GM19099 (cell line): ENCODE measurements around the gene CRY1.

Experiments used
- POLR2A ChIP-seq: IDR thresholded peaks from 3 replicates; pipeline ENCODE4 v1.6.1; 2011; ENCODE audit warnings: low read depth; ENCODE audit not compliant: insufficient read length; ENCODE audit errors: extremely low read depth

The CRY1 gene

DNA sequence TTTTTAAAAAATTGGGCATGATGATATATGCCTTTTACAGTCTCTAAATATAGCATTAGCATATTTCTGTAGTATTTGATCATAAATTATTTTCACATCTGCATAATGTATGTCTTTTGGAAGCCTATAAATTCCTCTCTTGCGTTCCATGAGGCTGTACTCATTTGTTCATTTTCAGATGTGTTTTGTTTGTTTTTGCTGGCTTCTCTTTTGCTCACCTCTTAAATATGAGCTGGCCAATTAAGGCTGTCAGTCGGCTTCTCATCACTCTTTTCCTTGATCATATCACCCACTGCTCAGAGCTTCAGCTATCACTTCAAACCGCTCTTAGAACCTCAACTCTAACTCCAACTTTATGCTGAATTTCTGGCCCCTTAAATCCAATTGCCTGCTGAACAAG, 131.1 kb downstream of the CRY1 start:
- no peak for TF ChIP-seq POLR2A

DNA sequence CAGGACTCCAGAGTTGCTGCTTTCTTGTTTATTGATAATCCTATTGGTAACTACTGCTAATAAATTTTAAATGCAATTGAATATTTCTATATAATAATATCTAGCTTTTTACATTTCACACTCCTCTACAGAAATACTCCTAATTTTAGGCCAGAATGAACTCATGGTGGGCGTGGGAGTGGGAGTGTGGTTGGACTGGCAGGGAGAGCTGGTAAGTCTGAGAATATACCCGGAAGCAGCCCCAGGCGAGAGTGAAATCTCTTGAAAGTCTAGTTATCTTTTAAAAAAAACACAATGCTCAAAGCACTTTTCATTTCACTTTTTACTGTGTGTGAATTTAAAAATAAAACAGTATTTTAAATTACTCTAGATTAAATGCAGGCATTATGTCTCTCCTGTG, 132.9 kb downstream of the CRY1 start:
- TF ChIP-seq POLR2A, result no peak

DNA sequence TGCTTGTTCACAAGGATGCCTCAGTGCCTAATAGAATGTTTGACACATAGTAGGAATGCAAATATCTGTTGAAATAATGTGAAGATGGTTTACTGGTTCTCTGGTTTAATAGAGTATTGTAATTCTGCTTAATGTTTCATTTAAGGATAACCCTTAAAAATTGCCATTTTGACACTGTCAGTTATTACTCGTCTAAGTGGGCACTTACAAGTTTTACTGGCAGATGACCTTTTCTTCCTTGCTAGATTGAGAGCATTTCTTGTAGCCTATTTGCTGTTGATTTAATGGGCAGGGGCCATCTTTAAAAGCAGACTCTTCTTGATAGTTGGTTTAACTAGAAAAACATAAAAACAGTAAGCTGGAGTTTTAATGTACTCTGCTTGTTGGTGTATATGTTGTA, 135.8 kb downstream of the CRY1 start:
- no peak for TF ChIP-seq POLR2A

DNA sequence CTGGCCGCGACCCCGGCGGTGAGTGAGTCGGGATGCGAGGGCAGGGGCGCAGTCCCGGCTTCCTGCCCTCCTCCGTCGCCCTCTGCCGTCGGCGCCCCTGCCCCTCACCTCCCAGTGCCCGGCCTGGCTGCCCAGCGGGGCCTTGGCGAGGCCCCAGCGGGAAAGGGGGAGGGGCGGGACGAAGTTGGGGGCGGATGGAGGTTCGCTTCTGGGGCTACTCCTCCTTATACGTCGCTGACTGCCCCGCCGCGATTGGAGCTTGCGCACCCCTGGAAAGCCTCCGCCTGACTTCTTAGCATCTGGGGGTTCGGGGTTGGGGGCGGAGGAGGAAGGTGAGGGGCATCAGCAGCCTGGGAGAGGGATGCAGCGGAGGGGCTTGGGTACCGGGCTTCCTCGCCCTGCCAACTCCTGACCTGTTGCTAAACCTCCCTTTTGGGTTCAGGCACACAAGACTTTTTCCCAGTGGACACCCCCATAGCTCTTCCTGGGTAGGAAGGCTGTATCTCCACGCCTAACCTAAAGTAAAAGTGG, 137.2 kb downstream of the CRY1 start:
- TF ChIP-seq POLR2A, result no peak

DNA sequence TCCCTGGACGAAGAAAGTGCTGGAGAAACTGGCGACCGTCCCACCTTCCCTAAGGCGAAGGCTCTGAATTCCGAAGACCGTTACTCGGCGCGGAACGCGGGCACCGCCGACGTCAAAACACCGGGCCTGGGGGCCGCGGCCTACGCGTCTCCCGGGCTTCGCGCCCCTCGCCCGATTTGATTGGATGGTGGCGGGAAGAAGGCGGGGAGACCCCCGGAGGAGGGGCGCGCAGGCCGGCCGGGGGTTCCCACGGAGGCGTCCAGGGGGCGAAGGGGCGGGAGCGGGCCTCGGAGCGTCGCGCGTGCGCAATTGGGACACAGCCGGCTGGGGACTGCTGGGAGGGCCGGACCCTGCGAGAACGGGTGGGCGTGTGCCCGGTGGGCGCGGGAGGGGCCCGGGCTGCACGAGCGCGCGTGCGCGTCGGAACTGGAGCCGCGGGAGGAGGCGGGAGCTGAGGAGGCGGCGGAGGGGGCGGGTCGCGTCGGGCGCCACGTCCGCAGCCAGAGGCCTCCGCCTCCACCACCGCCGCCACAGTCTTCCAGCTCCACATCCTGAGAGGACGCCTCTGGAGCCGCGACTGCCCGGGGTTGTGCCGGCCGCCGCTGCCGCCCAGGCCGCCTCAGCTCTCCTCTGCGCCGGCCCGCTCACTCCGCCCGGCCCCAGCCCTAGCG, 137.8 kb downstream of the CRY1 start, which contains the start of gene TMEM263:
TSS of gene TMEM263 (plus strand) at position 531 of the 671 bp plus-strand sequence. CDS start 11,210 bp downstream, outside the sequence.
- peak; percentile 86 for TF ChIP-seq POLR2A

DNA sequence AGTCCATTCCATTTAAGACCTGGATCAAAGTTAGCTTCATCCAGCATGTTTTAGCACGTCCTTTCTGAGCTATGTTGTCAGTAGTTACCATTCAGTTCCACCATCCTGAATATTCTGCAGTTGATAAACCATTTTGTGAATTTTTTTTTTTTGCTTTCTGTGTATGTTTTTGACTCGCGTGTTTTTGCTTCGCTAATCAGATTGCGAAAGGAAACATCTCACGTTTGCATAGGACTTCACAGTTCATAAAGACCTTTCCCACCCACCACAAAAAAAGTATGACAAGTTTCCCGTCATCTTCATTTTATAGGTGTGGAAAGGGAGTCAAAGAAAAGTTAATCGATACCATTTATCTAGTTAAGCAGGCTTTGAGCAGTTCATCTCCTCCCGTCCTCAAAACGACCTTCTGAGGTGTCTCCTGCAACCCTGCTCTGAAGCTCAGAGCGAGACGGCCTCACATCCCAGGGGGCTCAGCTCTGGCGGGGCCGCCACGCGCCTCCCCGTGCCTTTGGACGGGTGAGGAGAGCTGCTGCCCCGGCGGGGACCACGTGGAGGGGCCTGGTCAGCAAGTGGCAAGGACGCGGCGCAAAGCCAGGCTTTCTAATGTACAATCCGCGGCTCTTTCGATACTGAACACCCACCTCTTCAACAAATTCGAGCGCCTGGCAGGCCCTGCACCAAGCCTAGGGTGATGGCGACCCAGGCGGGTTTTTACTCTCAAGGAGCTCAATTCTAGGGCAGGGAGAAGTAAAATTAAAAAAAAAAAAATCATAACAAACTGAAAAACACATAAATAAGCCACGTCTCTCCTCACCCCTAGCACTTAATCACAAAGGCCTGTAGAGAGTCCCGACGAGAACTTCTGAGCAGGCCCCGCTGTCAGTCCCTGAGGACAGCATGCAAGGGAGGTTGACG, 138.6 kb downstream of the CRY1 start:
- no peak for TF ChIP-seq POLR2A

DNA sequence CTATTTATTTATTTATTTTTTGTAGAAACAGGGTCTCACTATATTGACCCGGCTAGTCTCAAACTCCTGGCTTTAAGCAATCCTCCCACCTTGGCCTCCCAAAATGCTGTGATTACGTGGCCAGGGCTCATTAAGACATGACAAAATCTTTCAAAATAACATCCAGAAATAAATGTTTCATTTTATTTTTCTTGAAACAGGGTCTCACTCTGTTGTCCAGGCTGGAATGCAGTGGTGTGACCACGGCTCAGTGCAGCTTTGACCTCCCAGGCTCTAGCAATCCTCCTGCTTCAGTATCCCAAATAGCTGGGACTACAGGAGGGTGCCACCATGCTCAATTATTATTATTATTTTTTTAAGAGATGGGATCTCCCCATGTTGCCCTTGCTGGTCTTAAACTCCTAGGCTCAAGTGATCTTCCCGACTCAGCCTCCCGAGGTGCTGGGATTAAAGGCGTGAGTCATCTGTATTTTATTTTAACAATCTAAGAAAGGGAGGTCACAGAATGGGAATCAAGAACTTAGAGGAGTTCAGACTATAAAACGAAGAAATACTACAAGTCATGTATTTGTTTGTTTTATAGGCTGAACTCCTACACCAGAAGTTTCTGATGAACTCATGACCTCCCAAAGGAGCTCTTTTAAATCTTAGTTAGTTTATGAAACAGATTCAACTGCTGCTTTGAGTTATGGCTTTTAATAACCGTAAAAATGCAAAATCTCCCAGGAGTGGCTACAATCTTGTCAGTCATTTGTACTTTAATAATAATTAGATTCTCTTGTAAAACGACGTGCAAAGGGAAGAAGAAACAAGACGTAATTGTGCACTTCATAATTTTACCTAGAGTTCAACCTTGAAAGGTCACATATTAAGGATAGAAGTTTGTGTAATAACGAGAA, 139.7 kb downstream of the CRY1 start:
- no peak for TF ChIP-seq POLR2A

DNA sequence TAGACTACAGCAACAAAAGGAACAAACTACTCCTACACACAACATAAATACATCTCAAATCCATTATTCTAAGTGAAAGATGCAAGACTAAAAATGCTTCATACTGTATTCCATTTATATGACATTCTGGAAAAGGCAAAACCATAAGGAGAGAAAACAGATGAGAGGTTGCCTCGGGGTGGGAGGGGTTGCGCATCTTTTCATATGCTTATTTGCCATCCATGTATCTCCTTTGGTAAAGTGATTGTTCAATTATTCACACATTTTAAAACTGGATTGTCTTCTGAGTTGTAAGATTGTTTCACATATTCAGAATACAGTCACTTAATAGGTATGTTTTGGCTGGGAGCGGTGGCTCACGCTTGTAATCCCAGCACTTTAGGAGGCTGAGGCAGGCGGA, 142.8 kb downstream of the CRY1 start:
- TF ChIP-seq POLR2A, result no peak

DNA sequence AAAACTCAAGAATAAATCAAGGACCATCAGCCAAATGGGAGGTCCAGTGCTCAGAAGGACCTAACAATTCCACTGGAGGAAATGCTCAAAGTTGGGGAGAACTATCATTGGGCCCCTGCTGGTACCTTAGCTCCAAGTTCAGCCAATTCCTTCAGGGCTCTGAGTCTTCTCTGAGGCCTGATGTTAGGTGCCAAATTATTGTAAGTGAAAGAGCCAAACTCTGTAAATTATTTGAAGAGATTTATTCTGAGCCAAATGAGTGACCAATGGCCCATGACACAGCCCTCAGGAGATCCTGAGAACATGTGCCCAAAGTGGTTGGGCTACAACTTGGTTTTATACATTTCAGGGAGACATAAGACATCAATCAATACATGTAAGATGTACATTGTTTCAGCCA, 145.9 kb downstream of the CRY1 start:
- no peak for TF ChIP-seq POLR2A

DNA sequence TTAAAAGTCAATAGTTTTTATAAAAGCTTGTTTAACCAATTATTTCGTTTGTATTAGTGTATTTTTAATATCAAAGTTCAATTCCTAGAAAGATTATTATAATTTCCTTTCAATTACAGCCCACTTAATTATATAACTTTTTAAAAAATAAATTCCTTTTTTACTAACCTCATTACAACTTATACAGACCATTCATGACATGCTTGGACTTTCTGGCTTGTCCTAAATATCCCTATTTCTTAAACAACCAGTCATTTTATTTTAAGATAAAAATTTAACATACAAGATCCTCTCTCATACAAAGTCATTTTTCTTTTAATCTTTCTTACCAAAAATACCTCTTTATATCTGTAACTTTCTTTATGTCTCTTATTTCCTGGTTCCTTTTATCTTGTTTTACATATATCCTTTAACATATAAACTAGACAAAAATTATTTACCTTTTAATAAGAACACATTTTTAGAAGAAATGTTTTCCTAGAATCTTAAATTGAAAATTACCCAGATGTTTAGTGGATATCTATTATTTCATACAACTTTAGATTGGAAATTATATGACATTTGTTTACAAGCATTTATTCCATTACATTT, 148.0 kb downstream of the CRY1 start:
- no peak for TF ChIP-seq POLR2A

DNA sequence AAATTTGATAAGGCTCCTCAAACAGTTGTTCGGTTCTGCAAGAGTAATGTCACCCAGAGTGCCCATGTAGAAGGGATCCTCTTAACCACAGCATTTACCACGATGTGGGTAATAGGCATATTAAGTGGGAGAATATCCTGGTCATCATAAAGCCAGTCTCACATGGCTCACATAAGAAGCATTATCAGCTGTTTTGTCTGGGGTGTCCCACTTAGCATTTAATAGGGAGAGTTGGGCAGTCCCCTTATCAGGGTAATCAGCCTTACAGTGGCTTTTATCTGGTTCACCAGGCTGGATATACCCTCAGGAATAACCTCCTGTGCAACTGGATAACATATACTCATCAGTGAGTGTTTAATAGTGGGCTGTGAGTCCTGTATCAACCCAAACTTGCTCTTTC, 150.6 kb downstream of the CRY1 start:
- no peak for TF ChIP-seq POLR2A

DNA sequence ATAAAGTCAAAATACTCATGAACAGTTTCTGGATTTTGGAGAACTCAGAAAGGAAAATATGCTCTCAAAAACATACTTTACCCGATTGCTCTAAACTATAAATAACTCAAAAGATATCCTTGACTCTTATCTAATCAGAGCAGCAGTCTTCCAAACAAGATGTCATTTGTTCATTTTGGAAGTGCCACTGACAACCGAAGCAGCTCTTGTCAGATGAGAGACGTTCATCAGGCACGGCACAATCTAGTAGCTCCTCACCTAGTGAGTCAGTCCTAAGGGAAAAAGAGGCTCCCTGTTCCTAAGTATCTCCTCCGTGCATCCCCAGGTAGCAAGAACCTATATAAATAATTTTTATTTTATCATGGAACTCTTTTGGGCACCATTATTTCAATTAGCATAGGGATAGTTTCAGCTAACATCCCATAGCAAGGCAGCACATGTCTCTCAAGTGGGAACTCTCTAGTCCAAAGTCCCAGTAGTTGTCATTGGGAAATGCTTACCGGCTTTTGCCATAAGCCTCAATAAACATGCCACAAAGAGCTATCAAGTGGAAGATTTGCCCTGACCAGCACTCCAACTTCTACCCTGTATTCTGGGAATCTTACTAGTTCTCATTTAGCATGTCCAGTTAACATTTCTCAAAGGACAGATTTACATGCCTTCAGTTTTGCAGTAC, 151.7 kb downstream of the CRY1 start:
- TF ChIP-seq POLR2A, result no peak
